IPS DF 4.7 (cell line): Measurements from ENCODE around the gene PODXL.

Experiments
- DNase-seq: peaks from one replicate; pipeline ENCODE4 v3.0.0-alpha.2; 2013; ENCODE audit warnings: low spot score; ENCODE audit errors: extremely low read depth

Gene PODXL

DNA sequence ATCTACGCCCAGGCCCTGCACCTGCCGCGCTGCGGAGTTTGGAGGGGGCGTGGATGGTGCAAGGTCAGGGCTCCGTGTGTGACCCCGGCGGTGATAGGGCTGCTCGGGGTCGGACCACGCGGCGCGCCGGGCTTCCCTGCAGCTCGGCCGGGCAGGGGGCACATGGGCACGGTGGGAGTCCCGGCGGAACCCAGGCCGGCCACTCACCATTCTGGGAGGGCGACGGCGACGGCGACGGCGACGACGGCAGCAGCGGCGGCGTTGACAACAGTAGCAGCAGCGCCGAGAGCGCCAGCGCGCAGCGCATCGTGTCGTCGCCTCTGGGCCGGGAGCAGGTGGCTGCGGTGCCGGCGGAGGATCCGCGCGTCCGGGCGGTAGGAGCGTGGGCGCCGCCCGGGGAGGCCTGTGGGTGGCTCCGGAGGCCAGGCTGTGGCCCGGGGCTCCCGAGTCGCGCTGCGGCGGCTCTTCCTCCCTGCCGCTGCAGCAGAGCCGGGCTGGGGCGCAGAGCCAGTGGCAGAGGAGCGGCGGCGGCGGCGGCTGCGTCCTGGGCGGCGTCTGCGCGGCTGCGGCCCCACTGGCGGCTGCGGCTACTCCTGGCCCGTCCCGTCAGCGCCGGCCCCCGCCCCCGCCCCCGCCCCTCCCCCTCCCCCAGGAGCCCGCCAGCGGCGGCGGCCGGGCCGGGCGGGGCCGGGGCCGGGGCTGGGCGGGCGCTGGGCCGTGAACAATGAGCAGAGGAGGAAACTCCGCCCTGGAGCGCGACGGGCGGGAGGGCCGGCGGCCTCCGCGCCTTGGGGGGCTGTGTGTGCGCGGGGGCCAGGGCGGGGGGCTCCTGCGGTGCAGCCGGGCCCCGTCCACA is at the start of gene PODXL:
Gene PODXL (minus strand): TSS at position 576 of the 856 bp plus-strand sequence. CDS start 269 bp downstream, at position 307.
- DNase-seq: no peak

DNA sequence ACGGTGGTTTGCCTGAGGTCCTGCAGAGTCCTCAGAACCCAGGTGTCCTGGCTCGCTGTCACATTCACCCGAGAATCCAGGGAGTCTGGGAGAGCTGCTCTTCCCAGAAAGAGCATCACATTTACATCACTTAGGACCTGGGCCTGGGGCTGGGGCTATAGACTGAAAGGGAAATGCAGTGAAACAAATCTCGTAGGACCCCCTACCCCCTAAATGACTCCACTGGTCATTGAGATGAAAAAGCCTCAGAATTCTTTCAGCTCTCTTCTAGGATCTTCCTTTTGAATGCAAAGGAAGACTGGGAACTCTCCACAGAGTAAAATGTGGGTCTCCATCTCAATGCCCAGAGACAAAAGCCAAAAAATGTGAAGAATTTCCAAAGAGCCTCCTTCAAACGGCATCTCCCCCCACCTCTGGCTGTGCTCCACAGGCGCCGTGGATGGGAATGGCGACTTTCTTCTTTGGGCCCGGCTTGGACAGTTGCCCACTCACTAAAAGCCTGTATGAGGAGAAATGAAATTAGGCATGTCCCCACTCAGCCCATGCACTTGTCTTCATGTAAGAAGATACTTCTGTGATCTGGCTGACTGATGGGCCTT is 49.0 kb upstream of the PODXL start:
- peak; percentile 90 for DNase-seq

GRCh38 chr7:131604841-131605279 is 48.4 kb upstream of the PODXL start:
- DNase-seq: peak; percentile 94

GRCh38 chr7:131603932-131604331 is 47.5 kb upstream of the PODXL start:
- no peak for DNase-seq

DNA sequence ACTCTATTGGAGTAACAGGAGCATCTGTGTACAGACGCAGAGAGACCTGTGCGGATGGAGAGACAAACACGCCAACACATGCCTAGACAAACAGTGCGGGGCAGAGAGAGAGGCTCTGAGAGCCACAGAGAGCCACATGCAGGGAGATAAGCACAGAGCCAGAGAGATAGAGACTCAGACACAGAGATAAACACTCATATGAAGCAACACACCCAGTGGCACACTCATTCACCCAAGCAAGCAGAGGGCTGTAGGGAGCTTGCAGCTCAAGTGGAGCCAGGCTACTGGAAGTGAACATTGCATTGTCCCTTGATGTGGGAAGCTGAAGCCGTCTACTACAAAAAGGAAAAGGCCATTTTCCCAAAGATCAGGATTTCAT is 46.6 kb upstream of the PODXL start:
- DNase-seq: no peak

GRCh38 chr7:131602304-131602993 is 46.0 kb upstream of the PODXL start:
- DNase-seq: no peak

DNA sequence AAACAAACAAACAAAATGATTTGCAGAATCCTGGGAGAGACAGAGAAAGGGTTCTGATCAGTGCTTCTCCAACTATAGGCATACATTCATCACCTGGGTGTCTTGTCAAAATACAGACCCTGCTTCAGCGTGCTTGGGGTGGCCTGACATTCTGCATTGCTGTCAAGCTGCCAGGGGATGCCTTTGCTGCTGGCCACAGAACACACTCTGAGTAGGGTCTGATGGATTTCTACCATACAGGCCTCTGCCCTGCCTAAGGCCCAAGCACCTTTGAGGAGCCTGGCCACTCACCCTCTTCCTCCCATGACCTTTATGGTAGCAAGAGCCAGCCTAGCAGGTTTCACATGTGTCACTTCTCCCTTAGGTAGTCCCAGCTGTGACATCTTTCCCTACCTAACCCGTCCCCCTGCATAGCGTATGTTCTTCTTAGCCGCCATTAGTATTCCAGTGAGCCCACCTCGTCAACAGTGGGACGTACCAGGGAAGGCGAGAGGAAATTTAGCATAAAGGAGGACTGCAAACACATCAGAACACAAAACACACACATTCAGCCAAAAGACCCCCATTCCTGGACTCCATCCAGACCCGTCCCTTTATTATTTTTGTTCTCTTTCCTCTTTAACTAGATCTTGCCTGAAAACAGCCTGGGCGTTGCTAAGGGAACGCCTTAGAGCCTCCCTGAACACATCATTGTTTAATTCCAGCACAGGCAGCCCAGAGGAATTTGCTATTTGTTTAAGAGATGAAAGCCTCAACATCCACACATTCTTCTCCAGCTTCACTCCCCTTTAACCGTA is 43.9 kb upstream of the PODXL start:
- no peak for DNase-seq

- DNase-seq: no peak
Measured at GRCh38 chr7:131596785-131597184, 40.4 kb upstream of the PODXL start.

DNA sequence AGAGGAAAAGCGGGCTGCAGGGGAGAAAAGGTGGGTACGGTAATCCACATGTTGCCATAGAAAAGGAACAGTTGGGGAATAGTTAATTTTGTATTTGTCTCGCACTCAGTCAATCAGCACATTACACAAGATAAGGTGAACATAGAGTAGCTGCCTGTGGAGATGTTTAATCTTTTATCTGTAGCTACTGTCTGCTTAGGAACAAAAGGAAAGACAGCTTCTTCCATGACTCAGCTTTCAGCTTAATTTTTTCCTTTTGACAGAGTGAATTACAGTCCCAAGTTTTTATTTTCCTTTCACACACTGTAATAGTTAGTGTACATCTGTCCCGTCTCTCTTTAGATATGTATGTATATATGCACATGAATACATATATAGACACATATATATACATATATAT is 39.3 kb upstream of the PODXL start:
- no peak for DNase-seq

GRCh38 chr7:131591687-131592319 is 35.4 kb upstream of the PODXL start:
- no peak for DNase-seq

DNA sequence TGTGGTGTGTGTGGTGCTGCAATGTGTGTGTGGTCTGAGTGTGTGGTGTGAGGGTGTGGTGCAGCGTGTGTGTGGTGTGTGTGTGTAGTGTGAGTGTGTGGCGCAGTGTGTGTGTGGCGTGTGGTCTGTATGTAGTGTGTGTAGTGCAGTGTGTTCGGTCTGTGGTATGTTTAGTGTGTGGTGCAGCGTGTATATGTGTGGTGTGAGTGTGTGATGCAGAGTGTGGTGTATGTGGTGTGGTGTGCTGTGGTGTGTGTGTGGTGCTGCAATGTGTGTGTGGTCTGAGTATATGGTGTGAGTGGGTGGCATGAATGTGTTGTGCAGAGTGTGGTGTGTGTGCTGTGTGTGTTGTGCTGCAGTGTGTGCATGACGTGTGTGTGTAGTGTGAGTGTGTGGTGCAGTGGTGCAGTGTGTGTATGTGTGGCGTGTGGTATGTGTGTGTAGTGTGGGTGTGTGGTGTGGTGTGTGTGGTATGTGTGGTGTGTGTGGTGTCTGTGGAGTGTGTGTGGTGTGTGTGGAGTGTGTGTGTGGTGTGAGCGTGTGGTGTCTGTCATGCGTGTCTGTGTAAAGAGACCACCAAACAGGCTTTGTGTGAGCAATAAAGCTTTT is 31.0 kb upstream of the PODXL start:
- no peak for DNase-seq

- DNase-seq: no peak
Measured at GRCh38 chr7:131586759-131587158, 30.3 kb upstream of the PODXL start.

DNA sequence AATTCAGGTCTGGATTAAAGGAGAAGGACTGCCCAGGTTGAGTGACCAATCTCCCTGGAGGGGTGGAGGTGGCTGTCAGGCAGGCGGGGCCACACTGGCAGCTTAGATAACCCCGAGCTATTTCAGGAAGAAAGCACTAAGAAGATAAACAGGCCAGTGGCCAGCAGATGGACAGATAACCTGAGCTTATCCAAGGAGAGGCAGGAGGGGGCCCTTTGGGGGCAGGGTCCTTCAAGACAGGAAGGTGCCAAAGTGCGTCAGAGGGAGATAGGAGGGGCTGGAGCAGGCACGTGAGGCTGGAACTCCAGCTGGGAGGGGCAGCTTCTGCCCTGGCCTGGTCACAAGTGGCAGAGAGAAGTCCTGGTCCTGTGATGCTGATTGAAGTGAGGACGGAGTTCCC is 29.8 kb upstream of the PODXL start:
- no peak for DNase-seq

DNA sequence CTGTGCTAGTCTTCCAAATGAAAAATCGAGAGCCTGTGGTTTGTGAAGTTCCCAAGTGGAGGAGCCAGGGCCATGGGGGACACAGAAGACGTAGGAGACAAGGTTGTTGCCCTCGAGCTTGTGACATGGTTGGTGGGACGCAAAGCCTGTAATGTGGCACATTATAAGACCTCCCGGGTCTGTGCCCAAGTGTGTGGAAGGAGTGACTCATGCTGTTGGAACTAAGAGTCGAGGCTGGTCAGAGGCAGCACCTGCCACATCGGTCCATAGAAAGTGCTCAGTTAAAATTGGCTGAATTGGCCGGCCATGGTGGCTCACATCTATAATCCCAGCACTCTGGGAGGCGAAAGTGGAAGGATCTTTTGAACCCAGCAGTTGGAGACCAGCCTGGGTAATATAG is 27.0 kb upstream of the PODXL start:
- no peak for DNase-seq

DNA sequence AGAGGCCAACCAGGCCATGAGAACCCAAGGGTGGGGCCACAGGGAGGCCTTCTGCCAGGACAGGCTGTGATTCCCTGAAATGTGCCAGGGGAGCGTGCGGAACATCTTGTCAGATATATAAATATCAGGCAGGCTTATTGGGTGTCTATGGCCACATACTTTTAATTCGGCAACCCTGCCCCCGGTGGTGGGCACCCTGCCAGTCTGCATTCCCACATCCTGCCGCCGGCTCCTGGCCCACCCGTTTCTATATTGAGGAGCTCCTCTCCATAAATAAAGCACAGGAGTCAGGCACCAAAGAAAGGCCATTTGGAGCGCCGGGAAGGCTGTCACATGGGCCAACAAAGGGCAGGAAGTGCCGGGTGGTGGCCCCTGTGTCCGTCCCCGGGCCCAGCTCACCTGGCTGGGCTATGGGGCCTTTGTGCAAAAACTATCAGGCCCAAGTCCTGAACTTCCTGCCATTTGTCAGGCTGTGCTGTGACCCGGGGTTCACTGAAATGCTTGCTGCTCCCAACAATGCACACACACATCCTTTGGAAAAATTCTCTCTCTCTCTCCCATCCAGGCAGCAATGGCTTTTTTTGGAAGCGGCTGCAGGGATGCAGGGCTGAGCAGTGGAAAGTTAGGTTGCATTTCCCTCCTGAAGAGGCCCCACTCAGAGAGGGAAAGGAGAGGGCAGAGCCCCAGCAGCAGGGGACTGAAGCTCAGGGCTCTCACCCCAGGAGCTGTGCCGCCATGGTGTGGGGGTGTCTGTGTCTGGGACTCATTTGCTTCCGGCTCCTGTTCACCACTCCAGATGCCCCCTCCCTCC is 25.0 kb upstream of the PODXL start:
- DNase-seq: no peak

GRCh38 chr7:131578602-131579001 is 22.2 kb upstream of the PODXL start:
- DNase-seq: no peak

- DNase-seq: no peak
Measured at GRCh38 chr7:131574741-131575140, 18.3 kb upstream of the PODXL start.

- DNase-seq: no peak
Measured at GRCh38 chr7:131570401-131570800, 14.0 kb upstream of the PODXL start.

DNA sequence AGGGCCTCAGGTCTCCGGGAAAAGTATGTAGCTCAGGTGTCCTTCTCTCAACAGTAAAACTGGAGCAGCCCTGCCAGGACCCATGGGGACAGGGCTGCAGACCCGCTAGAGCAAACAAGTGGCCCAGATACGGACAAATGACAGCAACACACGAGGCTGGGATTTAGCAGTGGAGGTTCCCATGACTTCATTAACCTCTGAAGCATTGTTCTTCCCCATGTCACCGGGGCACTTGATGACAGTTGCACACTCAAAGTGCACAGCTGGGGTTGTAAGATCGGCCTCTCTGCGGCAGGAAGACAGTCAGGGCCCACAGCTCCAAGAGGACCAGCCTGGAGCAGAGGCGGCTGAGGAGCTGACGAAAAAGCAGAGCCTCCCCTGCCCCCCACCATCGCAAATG is 12.5 kb upstream of the PODXL start:
- DNase-seq: no peak

- DNase-seq: no peak
Measured at GRCh38 chr7:131568510-131568909, 12.1 kb upstream of the PODXL start.
